ENCODE measurements around the gene PNMT. TPM values are rescaled to one million over a fixed set of nuclear protein-coding genes. Genes with fewer than 3 reads are reported as not detected.

The PNMT gene
- polyA plus RNA-seq, 2 donors = 1.8 to 2.2 TPM

DNA sequence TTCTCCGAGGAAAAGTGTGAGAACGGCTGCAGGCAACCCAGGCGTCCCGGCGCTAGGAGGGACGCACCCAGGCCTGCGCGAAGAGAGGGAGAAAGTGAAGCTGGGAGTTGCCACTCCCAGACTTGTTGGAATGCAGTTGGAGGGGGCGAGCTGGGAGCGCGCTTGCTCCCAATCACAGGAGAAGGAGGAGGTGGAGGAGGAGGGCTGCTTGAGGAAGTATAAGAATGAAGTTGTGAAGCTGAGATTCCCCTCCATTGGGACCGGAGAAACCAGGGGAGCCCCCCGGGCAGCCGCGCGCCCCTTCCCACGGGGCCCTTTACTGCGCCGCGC is 31.5 kb downstream of the PNMT start, which contains the start of gene ERBB2:
Gene ERBB2, plus strand, starts transcription at position 247 of the 330 bp plus-strand sequence. CDS start 175 bp downstream, outside the sequence.
- H3K27ac ChIP-seq (ENCODE audit: low read depth in 2 of 2, low read length in 1 of 2) = peak within 1 kb of the TSS; percentile 92 to 94
- peaks cover 0 to 14% of the 10 kb centered on the region in 2 donors for H3K4me1 ChIP-seq (ENCODE audit: control insufficient read depth in 2 of 2, insufficient read depth in 2 of 2, low read length in 1 of 2)
- H3K36me3 ChIP-seq (ENCODE audit: control insufficient read depth in 2 of 2, insufficient read depth in 2 of 2, low read length in 1 of 2) = no peaks in the 10 kb centered on the region
- H3K4me3 ChIP-seq (ENCODE audit: low read depth in 1 of 2, low read length in 2 of 2) = peak within 1 kb of the TSS; percentile 78 to 81
- H3K27me3 ChIP-seq (ENCODE audit: control insufficient read depth in 1 of 2, insufficient read depth in 2 of 2, low read length in 2 of 2) = no peaks in the 10 kb centered on the region
- H3K9me3 ChIP-seq (ENCODE audit: control insufficient read depth in 2 of 2, insufficient read depth in 1 of 2, low read depth in 1 of 2, low read length in 1 of 2) = no peaks in the 10 kb centered on the region
- 4 to 6% methylated on average over 19 to 20 of the region's 20 CpGs for WGBS, 2 donors

DNA sequence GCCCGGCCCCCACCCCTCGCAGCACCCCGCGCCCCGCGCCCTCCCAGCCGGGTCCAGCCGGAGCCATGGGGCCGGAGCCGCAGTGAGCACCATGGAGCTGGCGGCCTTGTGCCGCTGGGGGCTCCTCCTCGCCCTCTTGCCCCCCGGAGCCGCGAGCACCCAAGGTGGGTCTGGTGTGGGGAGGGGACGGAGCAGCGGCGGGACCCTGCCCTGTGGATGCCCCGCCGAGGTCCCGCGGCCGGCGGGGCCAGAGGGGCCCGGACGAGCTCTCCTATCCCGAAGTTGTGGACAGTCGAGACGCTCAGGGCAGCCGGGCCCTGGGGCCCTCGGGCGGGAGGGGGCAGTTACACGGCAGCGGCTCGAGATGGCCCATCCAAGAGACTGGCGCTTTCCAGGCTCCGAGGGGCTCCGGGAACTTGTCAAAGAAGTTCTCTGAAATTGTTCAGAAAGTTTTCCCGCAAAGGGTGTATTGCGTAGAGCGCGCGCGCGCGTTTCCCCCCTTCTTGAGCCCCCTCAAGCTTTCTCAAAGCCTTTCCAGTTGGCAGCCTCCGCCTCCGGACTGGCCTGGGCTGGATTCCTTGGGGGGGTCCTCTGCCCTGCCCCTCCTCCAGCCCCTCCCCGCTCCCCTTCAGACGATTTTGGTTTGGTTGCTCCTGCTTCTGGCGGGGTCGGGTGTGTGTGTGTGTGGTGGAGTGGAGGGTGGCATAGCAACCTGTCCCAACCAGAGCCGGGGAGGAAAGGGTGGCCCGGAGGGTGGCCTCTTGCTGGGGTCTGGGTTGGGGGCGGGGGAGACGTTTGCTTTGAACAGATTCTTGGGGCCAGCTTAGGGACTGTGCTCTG is 32.1 kb downstream of the PNMT start:
- 2% methylated on average over 54 to 57 of the region's 57 CpGs for WGBS, 2 donors
- Histone ChIP-seq H3K27me3 (ENCODE audit: control insufficient read depth in 1 of 2, insufficient read depth in 2 of 2, low read length in 2 of 2) (no peaks in the 10 kb centered on the region), H3K4me1 (ENCODE audit: control insufficient read depth in 2 of 2, insufficient read depth in 2 of 2, low read length in 1 of 2) (peaks cover 0 to 19% of the 10 kb centered on the region in 2 donors), H3K4me3 (ENCODE audit: low read depth in 1 of 2, low read length in 2 of 2) (peak overlapping the region; percentile 78 to 81), H3K27ac (ENCODE audit: low read depth in 2 of 2, low read length in 1 of 2) (peak overlapping the region; percentile 92 to 94), H3K9me3 (ENCODE audit: control insufficient read depth in 2 of 2, insufficient read depth in 1 of 2, low read depth in 1 of 2, low read length in 1 of 2) (no peaks in the 10 kb centered on the region), H3K36me3 (ENCODE audit: control insufficient read depth in 2 of 2, insufficient read depth in 2 of 2, low read length in 1 of 2) (no peaks in the 10 kb centered on the region)

DNA sequence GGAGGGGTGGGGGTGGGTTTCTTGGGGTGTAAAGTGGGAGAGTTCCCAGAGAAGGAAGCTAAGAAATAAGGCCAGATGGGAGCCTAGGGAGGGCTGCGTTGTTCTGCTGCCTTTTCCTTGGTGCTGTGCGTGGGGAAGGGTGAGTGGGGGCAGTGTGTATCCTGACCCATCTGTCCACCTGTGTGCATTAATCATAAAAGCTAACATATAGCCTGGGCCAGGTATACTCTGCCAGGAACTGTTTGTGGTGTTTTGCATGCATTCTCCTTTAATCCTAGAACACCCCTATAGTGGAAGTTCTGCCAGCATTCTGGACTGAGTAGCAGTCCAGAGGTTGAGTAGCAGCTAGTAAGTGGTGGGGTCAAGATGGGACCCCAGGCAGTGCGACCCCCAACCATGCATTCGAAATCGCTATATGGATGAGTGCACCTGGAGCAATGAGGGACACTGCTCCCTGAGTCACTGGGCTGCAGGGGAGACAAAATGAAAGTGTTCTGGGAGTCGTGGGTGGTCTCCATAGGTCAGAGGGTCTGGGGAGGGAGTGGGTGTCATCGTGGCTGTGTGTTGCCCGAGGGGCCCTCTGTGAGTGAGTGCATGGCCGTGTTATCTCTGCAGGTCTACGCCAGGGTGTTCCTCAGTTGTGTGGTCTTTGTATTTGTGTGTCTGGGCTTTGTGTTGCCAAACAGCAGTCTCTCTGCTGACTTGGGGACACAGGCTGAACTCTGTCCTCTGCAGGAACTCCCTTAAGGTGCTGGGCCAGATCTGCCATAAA is 32.9 kb downstream of the PNMT start:
- H3K27me3 ChIP-seq (ENCODE audit: control insufficient read depth in 1 of 2, insufficient read depth in 2 of 2, low read length in 2 of 2) = no peaks in the 10 kb centered on the region
- H3K27ac ChIP-seq (ENCODE audit: low read depth in 2 of 2, low read length in 1 of 2) = peak overlapping the region; percentile 92 to 94
- H3K36me3 ChIP-seq (ENCODE audit: control insufficient read depth in 2 of 2, insufficient read depth in 2 of 2, low read length in 1 of 2) = no peaks in the 10 kb centered on the region
- peaks cover 5 to 23% of the 10 kb centered on the region in 2 donors for H3K4me1 ChIP-seq (ENCODE audit: control insufficient read depth in 2 of 2, insufficient read depth in 2 of 2, low read length in 1 of 2)
- H3K4me3 ChIP-seq (ENCODE audit: low read depth in 1 of 2, low read length in 2 of 2) = peak overlapping the region; percentile 78 to 81
- WGBS, 2 donors = 16 to 22% methylated on average over 10 of the region's 10 CpGs
- no peaks in the 10 kb centered on the region for H3K9me3 ChIP-seq (ENCODE audit: control insufficient read depth in 2 of 2, insufficient read depth in 1 of 2, low read depth in 1 of 2, low read length in 1 of 2)

DNA sequence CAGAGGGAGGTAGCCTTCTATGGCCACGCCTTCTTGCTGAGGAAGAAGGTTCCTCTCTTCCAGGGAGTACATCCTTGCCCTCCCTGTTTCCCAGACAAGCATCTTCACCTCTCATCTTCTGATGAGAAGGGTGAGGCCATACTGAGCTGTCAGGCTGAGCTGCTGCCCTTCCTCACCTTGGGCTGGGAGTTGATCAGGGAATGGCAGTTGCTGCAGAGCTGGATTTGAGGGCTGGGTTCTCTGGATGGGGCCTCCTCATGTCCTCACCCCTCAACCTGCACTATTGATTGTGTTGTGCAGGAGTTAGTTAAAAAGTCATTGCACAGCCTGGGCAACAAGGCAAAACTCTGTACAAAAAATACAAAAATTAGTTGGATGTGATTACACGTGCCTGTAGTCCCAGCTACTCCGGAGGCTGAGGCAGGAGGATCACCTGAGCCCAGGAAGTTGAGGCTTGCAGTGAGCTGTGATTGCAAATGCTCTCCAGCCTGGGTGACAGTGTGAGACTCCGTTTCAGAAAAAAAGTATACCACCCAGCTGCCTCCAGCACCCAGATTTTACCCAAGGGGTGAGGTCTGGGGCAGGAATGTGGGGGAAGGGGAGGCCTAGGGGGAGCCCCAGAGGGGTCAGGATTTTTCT is 33.6 kb downstream of the PNMT start:
- Histone ChIP-seq H3K36me3 (ENCODE audit: control insufficient read depth in 2 of 2, insufficient read depth in 2 of 2, low read length in 1 of 2) (no peaks in the 10 kb centered on the region), H3K4me1 (ENCODE audit: control insufficient read depth in 2 of 2, insufficient read depth in 2 of 2, low read length in 1 of 2) (peaks cover 7 to 30% of the 10 kb centered on the region in 2 donors), H3K27ac (ENCODE audit: low read depth in 2 of 2, low read length in 1 of 2) (peak overlapping the region in 1 of 2 donors; percentile 92), H3K4me3 (ENCODE audit: low read depth in 1 of 2, low read length in 2 of 2) (peak overlapping the region; percentile 78 to 81), H3K27me3 (ENCODE audit: control insufficient read depth in 1 of 2, insufficient read depth in 2 of 2, low read length in 2 of 2) (no peaks in the 10 kb centered on the region), H3K9me3 (ENCODE audit: control insufficient read depth in 2 of 2, insufficient read depth in 1 of 2, low read depth in 1 of 2, low read length in 1 of 2) (no peaks in the 10 kb centered on the region)
- WGBS, 2 donors = 62% methylated on average over 4 of the region's 4 CpGs

DNA sequence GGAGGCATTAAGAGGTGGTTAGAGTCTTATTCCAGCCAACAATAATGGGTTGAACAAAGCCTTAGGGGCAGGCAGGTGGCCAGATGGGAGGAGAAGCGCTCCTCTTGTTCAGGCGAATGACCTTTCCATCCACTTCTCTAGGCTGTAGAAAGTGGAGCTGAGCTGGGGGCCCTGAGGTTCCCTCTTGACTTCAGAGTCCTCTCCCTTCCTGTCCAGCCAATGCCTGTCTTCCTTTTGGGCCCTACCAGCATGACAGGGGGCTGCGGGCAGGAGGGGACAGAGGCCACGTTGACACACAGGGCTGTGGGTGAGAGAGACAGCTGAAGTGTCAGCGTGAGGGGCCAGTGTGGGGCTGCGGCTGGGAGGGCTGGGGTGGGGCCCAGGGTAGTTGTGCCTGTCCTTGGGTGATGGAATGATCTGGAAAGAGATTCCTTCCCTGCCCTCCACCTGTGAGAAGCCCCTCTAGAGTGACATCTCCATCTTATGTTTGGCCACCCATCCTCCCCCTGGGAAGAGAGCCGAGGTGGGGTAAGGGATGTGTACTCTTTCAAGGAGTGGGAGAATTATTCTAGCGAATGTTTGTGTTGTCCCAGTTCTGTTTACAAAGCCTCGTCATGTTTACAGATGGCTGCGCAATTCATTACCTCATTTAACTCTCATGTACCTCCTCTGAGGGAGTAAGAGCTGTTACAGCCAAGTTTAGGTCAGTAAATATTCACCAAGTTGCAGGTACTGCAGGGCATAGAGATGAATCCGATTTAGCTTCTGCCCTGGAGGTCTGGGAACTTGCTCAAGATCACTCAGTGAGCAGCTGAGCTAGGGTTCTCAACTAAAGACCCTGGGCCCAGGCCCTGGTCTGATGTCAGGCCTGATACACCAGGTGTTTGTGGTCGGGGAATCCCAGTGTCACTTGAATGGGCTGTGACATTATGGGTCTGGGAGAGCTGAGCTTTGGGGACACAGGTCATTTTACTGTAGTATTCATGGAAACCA is 34.9 kb downstream of the PNMT start:
- H3K9me3 ChIP-seq (ENCODE audit: control insufficient read depth in 2 of 2, insufficient read depth in 1 of 2, low read depth in 1 of 2, low read length in 1 of 2) = no peaks in the 10 kb centered on the region
- no peak overlapping the region for H3K4me3 ChIP-seq (ENCODE audit: low read depth in 1 of 2, low read length in 2 of 2)
- H3K4me1 ChIP-seq (ENCODE audit: control insufficient read depth in 2 of 2, insufficient read depth in 2 of 2, low read length in 1 of 2) = peaks cover 7 to 36% of the 10 kb centered on the region in 2 donors
- H3K27ac ChIP-seq (ENCODE audit: low read depth in 2 of 2, low read length in 1 of 2) = peak overlapping the region; percentile 70 to 95
- peaks cover 5 to 7% of the 10 kb centered on the region in 2 donors for H3K36me3 ChIP-seq (ENCODE audit: control insufficient read depth in 2 of 2, insufficient read depth in 2 of 2, low read length in 1 of 2)
- H3K27me3 ChIP-seq (ENCODE audit: control insufficient read depth in 1 of 2, insufficient read depth in 2 of 2, low read length in 2 of 2) = no peaks in the 10 kb centered on the region
- 47% methylated on average over 12 of the region's 12 CpGs for WGBS, 2 donors

DNA sequence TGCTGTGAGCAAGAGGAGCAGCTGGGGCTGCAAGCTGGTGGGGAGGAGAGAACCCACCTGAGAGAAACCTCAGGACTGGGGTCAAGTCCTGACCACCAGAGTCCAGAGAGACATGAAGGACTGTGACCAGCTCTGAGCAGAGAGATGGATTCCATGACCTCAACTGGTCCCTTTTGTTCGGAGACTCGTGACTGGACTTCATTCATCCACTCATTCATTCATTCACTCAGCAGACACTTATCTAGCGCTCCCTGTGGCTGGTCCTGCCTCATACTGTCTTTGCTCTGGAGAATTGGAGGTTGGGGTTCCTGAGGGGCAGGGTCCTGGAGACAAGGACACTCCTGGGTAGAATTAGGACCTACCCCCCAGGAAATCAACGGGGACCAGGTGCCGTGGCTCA is 35.7 kb downstream of the PNMT start:
- H3K27ac ChIP-seq (ENCODE audit: low read depth in 2 of 2, low read length in 1 of 2) = peak overlapping the region; percentile 70 to 95
- H3K4me3 ChIP-seq (ENCODE audit: low read depth in 1 of 2, low read length in 2 of 2) = no peak overlapping the region
- WGBS, 2 donors = 79 to 89% methylated on average over 5 of the region's 5 CpGs
- H3K4me1 ChIP-seq (ENCODE audit: control insufficient read depth in 2 of 2, insufficient read depth in 2 of 2, low read length in 1 of 2) = peaks cover 7 to 36% of the 10 kb centered on the region in 2 donors
- H3K27me3 ChIP-seq (ENCODE audit: control insufficient read depth in 1 of 2, insufficient read depth in 2 of 2, low read length in 2 of 2) = no peaks in the 10 kb centered on the region
- H3K36me3 ChIP-seq (ENCODE audit: control insufficient read depth in 2 of 2, insufficient read depth in 2 of 2, low read length in 1 of 2) = peaks cover 8 to 14% of the 10 kb centered on the region in 2 donors
- no peaks in the 10 kb centered on the region for H3K9me3 ChIP-seq (ENCODE audit: control insufficient read depth in 2 of 2, insufficient read depth in 1 of 2, low read depth in 1 of 2, low read length in 1 of 2)

DNA sequence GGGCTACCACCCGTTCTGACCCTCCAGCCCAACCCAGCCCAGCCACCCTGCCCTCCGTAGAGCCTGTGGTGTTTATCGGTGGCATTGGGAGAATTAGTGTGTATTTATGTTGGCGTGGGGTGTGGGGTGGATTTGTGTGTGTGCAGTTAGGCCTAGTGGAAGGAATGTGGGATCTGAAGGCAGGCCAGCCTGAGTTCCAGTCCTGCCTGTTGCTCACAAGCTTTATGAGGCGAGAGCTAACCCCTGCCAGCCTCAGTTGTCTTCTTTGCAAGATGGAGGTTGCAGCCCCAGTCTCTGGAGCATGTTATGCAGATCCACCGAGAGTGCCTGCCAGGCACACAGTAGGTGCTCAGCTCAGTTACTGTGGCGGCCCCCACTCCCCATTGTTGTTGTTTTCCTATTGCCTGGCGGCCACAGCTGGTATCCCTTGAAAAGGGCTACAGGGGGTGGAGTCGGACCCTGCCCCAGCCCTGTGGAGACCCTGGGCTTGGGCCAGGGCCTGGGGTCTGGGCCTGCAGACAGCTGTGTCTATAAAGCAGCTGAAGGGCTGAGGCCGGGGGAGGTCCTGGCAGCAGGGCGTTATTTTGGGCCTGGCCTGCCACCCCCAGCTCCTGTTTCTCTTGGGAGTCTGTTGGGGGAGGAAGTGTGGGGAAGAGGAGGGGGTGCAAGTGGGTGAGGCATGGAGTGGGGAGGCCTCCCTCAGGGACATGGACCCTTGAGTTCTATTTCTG is 36.7 kb downstream of the PNMT start:
- H3K36me3 ChIP-seq (ENCODE audit: control insufficient read depth in 2 of 2, insufficient read depth in 2 of 2, low read length in 1 of 2) = peaks cover 8 to 25% of the 10 kb centered on the region in 2 donors
- H3K4me1 ChIP-seq (ENCODE audit: control insufficient read depth in 2 of 2, insufficient read depth in 2 of 2, low read length in 1 of 2) = peaks cover 7 to 36% of the 10 kb centered on the region in 2 donors
- H3K27me3 ChIP-seq (ENCODE audit: control insufficient read depth in 1 of 2, insufficient read depth in 2 of 2, low read length in 2 of 2) = no peaks in the 10 kb centered on the region
- H3K4me3 ChIP-seq (ENCODE audit: low read depth in 1 of 2, low read length in 2 of 2) = peak overlapping the region in 1 of 2 donors; percentile 28
- no peaks in the 10 kb centered on the region for H3K9me3 ChIP-seq (ENCODE audit: control insufficient read depth in 2 of 2, insufficient read depth in 1 of 2, low read depth in 1 of 2, low read length in 1 of 2)
- H3K27ac ChIP-seq (ENCODE audit: low read depth in 2 of 2, low read length in 1 of 2) = peak overlapping the region; percentile 94 to 95
- 41 to 43% methylated on average over 11 of the region's 11 CpGs for WGBS, 2 donors

DNA sequence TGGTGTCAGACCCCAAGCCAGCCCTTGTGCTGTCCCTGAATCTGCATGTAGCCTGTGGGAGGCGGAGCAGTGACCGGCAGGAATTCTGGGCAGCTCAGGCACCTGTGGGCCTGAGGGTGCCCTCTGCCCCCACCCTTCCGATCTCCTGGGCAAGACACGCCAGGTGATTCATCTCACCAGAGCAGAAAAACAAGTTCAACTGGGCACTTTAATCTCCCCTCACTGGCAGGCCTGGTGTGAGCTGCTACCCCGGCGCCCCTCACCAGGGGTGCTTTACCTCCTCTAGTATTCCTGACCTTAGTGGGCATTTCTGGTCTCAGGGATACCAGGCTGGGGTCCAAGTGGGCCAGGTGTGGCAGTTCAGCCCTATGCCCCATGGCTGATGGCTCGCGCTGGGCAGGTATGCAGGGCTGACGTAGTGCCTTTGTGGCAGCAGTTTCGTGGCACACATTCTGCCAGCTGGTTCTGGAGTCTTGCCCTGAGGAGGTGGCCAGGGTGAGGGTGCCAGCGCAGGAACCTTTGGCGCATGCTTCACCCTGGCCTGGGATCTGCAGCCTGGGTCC is 37.6 kb downstream of the PNMT start:
- WGBS, 2 donors = 51 to 53% methylated on average over 12 of the region's 12 CpGs
- peak overlapping the region in 1 of 2 donors; percentile 28 for H3K4me3 ChIP-seq (ENCODE audit: low read depth in 1 of 2, low read length in 2 of 2)

More for the DNA sequence above, 37.6 kb downstream of the PNMT start:
- peaks cover 7 to 38% of the 10 kb centered on the region in 2 donors for H3K4me1 ChIP-seq (ENCODE audit: control insufficient read depth in 2 of 2, insufficient read depth in 2 of 2, low read length in 1 of 2)
- H3K36me3 ChIP-seq (ENCODE audit: control insufficient read depth in 2 of 2, insufficient read depth in 2 of 2, low read length in 1 of 2) = peaks cover 8 to 28% of the 10 kb centered on the region in 2 donors
- no peaks in the 10 kb centered on the region for H3K27me3 ChIP-seq (ENCODE audit: control insufficient read depth in 1 of 2, insufficient read depth in 2 of 2, low read length in 2 of 2)
- H3K9me3 ChIP-seq (ENCODE audit: control insufficient read depth in 2 of 2, insufficient read depth in 1 of 2, low read depth in 1 of 2, low read length in 1 of 2) = no peaks in the 10 kb centered on the region
- peak overlapping the region; percentile 94 to 95 for H3K27ac ChIP-seq (ENCODE audit: low read depth in 2 of 2, low read length in 1 of 2)

All from esophagus (tissue), 2 donors.